Central memory CD8-positive, alpha-beta T cell (primary cell): ENCODE results near the gene PLA2G2D.

Source experiments
- ATAC-seq: fragments of 150-1000 bp; cut with Tn5 transposase; replicated peaks from 2 replicates; pipeline ENCODE4 v1.10.0; 2022; ENCODE audit warnings: mild to moderate bottlenecking, moderate FRiP score, moderate number of reproducible peaks; ENCODE audit not compliant: poor library complexity, severe bottlenecking; ENCODE audit errors: extremely low read depth
- DNase-seq, 2 donors: peaks; one replicate each; pipeline ENCODE4 v3.0.0; 2021; ENCODE audit warnings: low spot score in 2 of 2
- H3K27ac Mint-ChIP-seq: one replicate; pipeline ENCODE4 v1.8.0; 2022; ENCODE audit warnings: low read depth, mild to moderate bottlenecking, moderate library complexity, mixed read lengths
- H3K27me3 Mint-ChIP-seq: one replicate; pipeline ENCODE4 v1.8.0; 2022; ENCODE audit warnings: mixed read lengths
- H3K36me3 Mint-ChIP-seq: one replicate; pipeline ENCODE4 v1.8.0; 2022; ENCODE audit warnings: mild to moderate bottlenecking, moderate library complexity, mixed read lengths; ENCODE audit not compliant: insufficient read depth
- H3K4me1 Mint-ChIP-seq: one replicate; pipeline ENCODE4 v1.8.0; 2022; ENCODE audit warnings: mixed read lengths
- H3K4me3 Mint-ChIP-seq: one replicate; pipeline ENCODE4 v1.8.0; 2022; ENCODE audit warnings: mild to moderate bottlenecking, moderate library complexity, mixed read lengths
- H3K9me3 Mint-ChIP-seq: one replicate; pipeline ENCODE4 v1.8.0; 2022; ENCODE audit warnings: mixed read lengths

PLA2G2D gene

GRCh38 chr1:20105856-20106255 is 13.5 kb downstream of the PLA2G2D start:
- no peaks in the 10 kb centered on the region for H3K36me3 Mint-ChIP-seq
- H3K27ac Mint-ChIP-seq = no peak overlapping the region
- no peak for DNase-seq
- no peaks in the 10 kb centered on the region for H3K4me1 Mint-ChIP-seq
- peaks cover 23% of the 10 kb centered on the region for H3K27me3 Mint-ChIP-seq
- no peak overlapping the region for H3K4me3 Mint-ChIP-seq
- no peak for ATAC-seq
- H3K9me3 Mint-ChIP-seq = no peaks in the 10 kb centered on the region

GRCh38 chr1:20102875-20103274 is 16.5 kb downstream of the PLA2G2D start:
- H3K4me3 Mint-ChIP-seq = no peak overlapping the region
- no peak overlapping the region for H3K27ac Mint-ChIP-seq
- no peak for ATAC-seq
- no peaks in the 10 kb centered on the region for H3K4me1 Mint-ChIP-seq
- no peaks in the 10 kb centered on the region for H3K9me3 Mint-ChIP-seq
- DNase-seq = no peak
- no peaks in the 10 kb centered on the region for H3K36me3 Mint-ChIP-seq
- H3K27me3 Mint-ChIP-seq = no peaks in the 10 kb centered on the region

- no peaks in the 10 kb centered on the region for H3K27me3 Mint-ChIP-seq
- DNase-seq = no peak
- ATAC-seq = no peak
- H3K27ac Mint-ChIP-seq = no peak overlapping the region
- H3K36me3 Mint-ChIP-seq = no peaks in the 10 kb centered on the region
- no peaks in the 10 kb centered on the region for H3K9me3 Mint-ChIP-seq
- no peak overlapping the region for H3K4me3 Mint-ChIP-seq
- no peaks in the 10 kb centered on the region for H3K4me1 Mint-ChIP-seq
These were observed 18.5 kb downstream of the PLA2G2D start for GRCh38 chr1:20100632-20101355.

GRCh38 chr1:20099533-20099932 is 19.8 kb downstream of the PLA2G2D start:
- H3K36me3 Mint-ChIP-seq = no peaks in the 10 kb centered on the region
- no peaks in the 10 kb centered on the region for H3K4me1 Mint-ChIP-seq
- no peaks in the 10 kb centered on the region for H3K27me3 Mint-ChIP-seq
- no peak overlapping the region for H3K4me3 Mint-ChIP-seq
- H3K9me3 Mint-ChIP-seq = no peaks in the 10 kb centered on the region
- no peak overlapping the region for H3K27ac Mint-ChIP-seq
- no peak for ATAC-seq
- DNase-seq = no peak

GRCh38 chr1:20096840-20097447 is 22.4 kb downstream of the PLA2G2D start:
- H3K36me3 Mint-ChIP-seq = no peaks in the 10 kb centered on the region
- H3K9me3 Mint-ChIP-seq = no peaks in the 10 kb centered on the region
- no peak overlapping the region for H3K4me3 Mint-ChIP-seq
- ATAC-seq (no peak), DNase-seq (no peak)
- no peaks in the 10 kb centered on the region for H3K4me1 Mint-ChIP-seq
- H3K27ac Mint-ChIP-seq = no peak overlapping the region
- H3K27me3 Mint-ChIP-seq = peaks cover 18% of the 10 kb centered on the region

- DNase-seq (no peak), ATAC-seq (no peak)
- H3K36me3 Mint-ChIP-seq = no peaks in the 10 kb centered on the region
- H3K4me3 Mint-ChIP-seq = no peak overlapping the region
- no peaks in the 10 kb centered on the region for H3K9me3 Mint-ChIP-seq
- H3K27me3 Mint-ChIP-seq = peaks cover 22% of the 10 kb centered on the region
- H3K4me1 Mint-ChIP-seq = no peaks in the 10 kb centered on the region
- H3K27ac Mint-ChIP-seq = no peak overlapping the region
These were observed 23.5 kb downstream of the PLA2G2D start for GRCh38 chr1:20095564-20096434.

GRCh38 chr1:20093940-20094391 is 25.4 kb downstream of the PLA2G2D start:
- Mint-ChIP-seq H3K9me3 (no peaks in the 10 kb centered on the region), H3K27ac (no peak overlapping the region), H3K4me1 (no peaks in the 10 kb centered on the region), H3K4me3 (no peak overlapping the region), H3K36me3 (no peaks in the 10 kb centered on the region), H3K27me3 (peaks cover 38% of the 10 kb centered on the region)
- ATAC-seq (no peak), DNase-seq (no peak)

- H3K4me1 Mint-ChIP-seq = no peaks in the 10 kb centered on the region
- H3K36me3 Mint-ChIP-seq = no peaks in the 10 kb centered on the region
- H3K27ac Mint-ChIP-seq = no peak overlapping the region
- H3K4me3 Mint-ChIP-seq = no peak overlapping the region
- ATAC-seq (no peak), DNase-seq (no peak)
- H3K9me3 Mint-ChIP-seq = no peaks in the 10 kb centered on the region
- H3K27me3 Mint-ChIP-seq = peaks cover 38% of the 10 kb centered on the region
These were observed 26.0 kb downstream of the PLA2G2D start for GRCh38 chr1:20093303-20093702.

GRCh38 chr1:20090641-20091040 is 28.7 kb downstream of the PLA2G2D start:
- ATAC-seq = no peak
- Mint-ChIP-seq H3K9me3 (no peaks in the 10 kb centered on the region), H3K4me3 (no peak overlapping the region), H3K36me3 (no peaks in the 10 kb centered on the region), H3K27me3 (peaks cover 38% of the 10 kb centered on the region), H3K27ac (no peak overlapping the region), H3K4me1 (no peaks in the 10 kb centered on the region)
- no peak for DNase-seq

GRCh38 chr1:20090119-20090518 is 29.2 kb downstream of the PLA2G2D start:
- Mint-ChIP-seq H3K27me3 (peaks cover 38% of the 10 kb centered on the region), H3K4me3 (no peak overlapping the region), H3K27ac (no peak overlapping the region), H3K36me3 (no peaks in the 10 kb centered on the region), H3K4me1 (no peaks in the 10 kb centered on the region), H3K9me3 (no peaks in the 10 kb centered on the region)
- DNase-seq (no peak), ATAC-seq (no peak)

- peaks cover 38% of the 10 kb centered on the region for H3K27me3 Mint-ChIP-seq
- no peaks in the 10 kb centered on the region for H3K36me3 Mint-ChIP-seq
- no peak overlapping the region for H3K27ac Mint-ChIP-seq
- no peak overlapping the region for H3K4me3 Mint-ChIP-seq
- H3K4me1 Mint-ChIP-seq = no peaks in the 10 kb centered on the region
- no peak for ATAC-seq
- no peak for DNase-seq
- H3K9me3 Mint-ChIP-seq = no peaks in the 10 kb centered on the region
These were observed 29.8 kb downstream of the PLA2G2D start for GRCh38 chr1:20089328-20090077.

- no peak for DNase-seq
- H3K27ac Mint-ChIP-seq = no peak overlapping the region
- H3K4me1 Mint-ChIP-seq = no peaks in the 10 kb centered on the region
- H3K27me3 Mint-ChIP-seq = peaks cover 21% of the 10 kb centered on the region
- no peaks in the 10 kb centered on the region for H3K9me3 Mint-ChIP-seq
- peaks cover 3% of the 10 kb centered on the region for H3K36me3 Mint-ChIP-seq
- no peak overlapping the region for H3K4me3 Mint-ChIP-seq
- ATAC-seq = no peak
These were observed 31.7 kb downstream of the PLA2G2D start for GRCh38 chr1:20087668-20088067.
